Pericardium fibroblast (primary cell): Measurements from ENCODE around the gene AP1G1. TPM values are rescaled to one million over a fixed set of nuclear protein-coding genes. Genes with fewer than 3 reads are reported as not detected.

Source experiments
- total RNA-seq: library from RNA; depleted of rRNA; stranded (reverse); fragments of >200 nt; gene quantifications from 2 replicates; pipeline ENCODE4 v1.2.3, GENCODE V29; 2015

The AP1G1 gene
- 46.0 and 47.8 TPM in 2 replicates for total RNA-seq

DNA sequence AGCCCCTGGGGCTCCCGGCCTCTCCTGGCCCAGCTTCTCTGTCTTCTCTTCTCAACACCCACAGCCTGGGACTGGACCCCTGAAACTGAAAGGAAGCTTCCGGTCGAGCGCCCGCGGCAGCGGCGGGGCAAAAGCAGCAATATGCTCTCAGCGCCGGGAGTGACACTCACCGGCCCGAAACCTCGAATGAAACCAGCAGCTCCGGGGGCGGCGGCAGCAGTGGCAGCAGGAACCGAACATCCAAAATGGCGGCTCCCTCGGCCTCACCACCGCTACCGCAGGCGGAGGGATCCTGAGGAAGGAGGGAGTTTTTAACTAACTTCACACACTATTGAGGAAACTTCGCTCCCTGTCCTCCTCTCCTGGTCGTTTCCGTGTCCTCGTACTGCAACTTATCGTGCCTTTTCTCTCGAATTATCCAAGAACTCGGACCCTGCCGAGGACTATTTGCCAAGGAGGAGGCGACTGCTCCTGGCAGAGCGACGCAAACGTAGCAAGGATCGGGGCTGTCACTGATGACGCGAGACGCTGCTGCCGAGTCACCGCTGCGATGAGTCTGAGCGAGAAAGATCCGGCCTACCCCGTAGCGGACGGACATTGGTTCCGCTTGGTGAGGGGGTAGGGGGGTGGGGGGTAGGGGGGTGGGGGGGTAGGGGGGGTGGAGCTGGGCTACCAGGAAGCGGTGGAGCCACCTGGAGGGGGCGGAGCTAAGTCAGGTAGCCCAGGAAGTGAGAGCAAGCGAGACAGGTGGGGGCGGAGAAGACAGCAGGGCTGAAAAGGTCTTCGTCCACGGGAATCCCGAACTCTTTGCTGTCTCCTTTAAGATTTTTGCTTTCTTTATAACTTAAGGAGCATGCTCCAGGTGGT is at the start of gene AP1G1:
Gene AP1G1, minus strand, starts transcription at position 242 of the 867 bp plus-strand sequence. CDS start 19,355 bp downstream, outside the sequence.

DNA sequence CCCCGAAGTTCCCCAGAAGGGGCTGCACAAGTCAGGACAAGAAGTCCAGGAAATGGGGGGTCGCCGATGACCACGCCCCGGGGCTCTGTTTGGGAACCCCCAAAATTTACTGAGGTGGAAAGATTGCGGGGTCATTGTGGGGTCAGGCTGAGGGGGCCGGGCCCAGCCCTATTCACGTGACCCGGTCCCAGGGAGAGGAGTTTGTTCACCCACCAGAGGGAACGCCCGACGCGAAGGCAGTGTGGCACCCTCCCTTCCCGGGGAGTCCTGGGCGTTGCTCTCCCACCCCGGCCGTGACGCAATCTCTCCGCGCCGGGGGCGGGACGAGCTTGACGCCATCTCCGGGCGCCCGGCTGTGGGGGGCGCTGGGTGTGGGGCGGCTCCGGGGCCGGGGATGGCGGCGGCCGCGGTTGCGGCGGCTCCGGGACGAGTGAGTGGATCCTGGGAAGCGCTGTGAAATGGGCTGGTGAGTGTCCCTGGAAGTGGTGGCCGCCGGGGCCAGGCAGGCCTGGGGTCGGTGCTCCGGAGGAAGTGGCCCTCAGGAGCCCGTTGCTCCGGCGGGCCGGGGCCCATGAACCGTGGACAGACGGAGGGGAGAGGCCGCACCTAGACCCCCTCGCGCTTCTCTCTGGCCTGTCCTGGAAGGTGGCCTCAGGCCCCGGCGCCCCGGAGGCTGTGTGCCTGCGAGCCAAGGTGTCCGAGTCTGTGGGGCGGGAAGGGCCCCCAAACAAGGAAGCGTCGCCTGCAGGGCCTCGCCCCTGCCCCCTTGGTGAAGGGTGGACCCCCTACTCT is 37.2 kb upstream of the AP1G1 start, which contains the start of gene ATXN1L:
Gene ATXN1L, plus strand, starts transcription at position 338 of the 792 bp plus-strand sequence. CDS start 3,765 bp downstream, outside the sequence.

DNA sequence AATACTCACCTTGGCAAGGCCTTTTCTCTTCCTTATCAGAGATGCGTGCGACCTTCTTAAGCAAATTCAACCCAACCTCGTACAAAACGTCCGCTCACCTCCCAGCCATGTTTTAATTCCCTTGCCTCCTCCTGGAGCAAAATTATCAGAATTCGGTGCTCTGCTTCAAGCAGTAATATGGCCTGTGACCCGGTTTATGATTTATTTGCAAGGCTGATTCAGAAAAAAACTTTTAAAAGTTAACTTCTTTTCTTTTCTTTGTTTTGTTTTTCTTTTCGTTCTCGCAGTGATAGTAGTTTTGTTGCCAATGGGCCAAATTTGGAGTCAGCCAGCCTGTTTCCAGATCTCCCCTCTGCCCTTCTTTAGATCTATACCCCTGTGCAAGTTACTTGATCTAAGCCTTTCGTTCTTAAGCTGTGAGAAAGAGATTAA is 84.3 kb downstream of the AP1G1 start, which contains the start of gene PHLPP2:
Gene PHLPP2, minus strand, starts transcription at position 382 of the 432 bp plus-strand sequence. CDS start 9,906 bp downstream, outside the sequence.

Other genes with a start within 250 kb of the AP1G1 start
- gene TAT, start 231.7 kb downstream of the AP1G1 start, total RNA-seq, result not detected in 2 replicates
- gene MARVELD3, start 182.7 kb downstream of the AP1G1 start, total RNA-seq, result 0.12 TPM in 1 of 2 replicates, not detected in the other
- gene PHLPP2, start 84.1 kb downstream of the AP1G1 start, total RNA-seq, result 2.9 and 4.9 TPM in 2 replicates
- gene ATXN1L, start 37.1 kb upstream of the AP1G1 start, total RNA-seq, result 9.2 and 11.6 TPM in 2 replicates
- gene ZNF821, start 75.3 kb upstream of the AP1G1 start, total RNA-seq, result 10.2 and 16.3 TPM in 2 replicates
- 129 and 147 TPM in 2 replicates for gene IST1, start 86.7 kb upstream of the AP1G1 start, total RNA-seq
- under 0.01 TPM in 1 of 2 replicates, not detected in the other for gene PKD1L3, start 191.6 kb upstream of the AP1G1 start, total RNA-seq
- gene DHODH, start 199.9 kb upstream of the AP1G1 start, total RNA-seq, result 1.2 and 5.8 TPM in 2 replicates
- gene HP, start 245.7 kb upstream of the AP1G1 start, total RNA-seq, result 24.3 and 63.7 TPM in 2 replicates